T-helper 2 cell treated with Interferon-gamma antibody and Interleukin-4, amounts not matched to agents 5 μg/mL and 100 μg/mL, for 36 hours (primary cell): Measurements from ENCODE around the gene C5AR2.
"Not testable (repeated sequence)": the region's sequence is repeated elsewhere in the genome, so short reads cannot be mapped to it uniquely, and the experiment has no call there.

Experiments used
- DNase-seq: peaks from one replicate; pipeline ENCODE4 v3.0.0; 2021; ENCODE audit warnings: low spot score
- H3K27ac Mint-ChIP-seq: one replicate; pipeline ENCODE4 v1.8.0; 2021; ENCODE audit warnings: mild to moderate bottlenecking, mixed read lengths
- H3K27me3 Mint-ChIP-seq: one replicate; pipeline ENCODE4 v1.8.0; 2021; ENCODE audit warnings: low read depth, mixed read lengths
- H3K36me3 Mint-ChIP-seq: one replicate; pipeline ENCODE4 v1.8.0; 2021; ENCODE audit warnings: low read depth, mixed read lengths
- H3K4me1 Mint-ChIP-seq: one replicate; pipeline ENCODE4 v1.8.0; 2021; ENCODE audit warnings: low read depth, mixed read lengths
- H3K4me3 Mint-ChIP-seq: one replicate; pipeline ENCODE4 v1.8.0; 2022; ENCODE audit warnings: mild to moderate bottlenecking, moderate library complexity, mixed read lengths
- H3K9me3 Mint-ChIP-seq: one replicate; pipeline ENCODE4 v1.8.0; 2021; ENCODE audit warnings: mixed read lengths

C5AR2 gene

DNA sequence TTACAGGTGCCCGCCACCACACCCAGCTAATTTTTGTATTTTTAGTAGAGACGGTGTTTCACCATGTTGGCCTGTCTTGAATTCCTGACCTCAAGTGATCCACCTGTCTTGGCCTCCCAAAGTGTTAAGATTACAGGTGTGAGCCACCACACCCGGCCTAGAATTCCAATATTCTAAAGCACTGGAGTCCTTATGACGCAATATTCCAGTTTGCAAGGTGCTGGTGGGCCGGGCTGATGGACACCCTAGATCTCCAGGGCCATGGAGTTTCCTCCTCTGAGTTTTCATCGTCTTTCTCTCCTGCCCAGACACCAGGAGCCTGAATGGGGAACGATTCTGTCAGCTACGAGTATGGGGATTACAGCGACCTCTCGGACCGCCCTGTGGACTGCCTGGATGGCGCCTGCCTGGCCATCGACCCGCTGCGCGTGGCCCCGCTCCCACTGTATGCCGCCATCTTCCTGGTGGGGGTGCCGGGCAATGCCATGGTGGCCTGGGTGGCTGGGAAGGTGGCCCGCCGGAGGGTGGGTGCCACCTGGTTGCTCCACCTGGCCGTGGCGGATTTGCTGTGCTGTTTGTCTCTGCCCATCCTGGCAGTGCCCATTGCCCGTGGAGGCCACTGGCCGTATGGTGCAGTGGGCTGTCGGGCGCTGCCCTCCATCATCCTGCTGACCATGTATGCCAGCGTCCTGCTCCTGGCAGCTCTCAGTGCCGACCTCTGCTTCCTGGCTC lies 8.7 kb downstream of the C5AR2 start:
- H3K27ac Mint-ChIP-seq, result no peak overlapping the region
- no peaks in the 10 kb centered on the region for H3K9me3 Mint-ChIP-seq
- peaks cover 9% of the 10 kb centered on the region for H3K4me1 Mint-ChIP-seq
- no peak for DNase-seq
- no peak overlapping the region for H3K4me3 Mint-ChIP-seq
- no peaks in the 10 kb centered on the region for H3K36me3 Mint-ChIP-seq
- no peaks in the 10 kb centered on the region for H3K27me3 Mint-ChIP-seq

DNA sequence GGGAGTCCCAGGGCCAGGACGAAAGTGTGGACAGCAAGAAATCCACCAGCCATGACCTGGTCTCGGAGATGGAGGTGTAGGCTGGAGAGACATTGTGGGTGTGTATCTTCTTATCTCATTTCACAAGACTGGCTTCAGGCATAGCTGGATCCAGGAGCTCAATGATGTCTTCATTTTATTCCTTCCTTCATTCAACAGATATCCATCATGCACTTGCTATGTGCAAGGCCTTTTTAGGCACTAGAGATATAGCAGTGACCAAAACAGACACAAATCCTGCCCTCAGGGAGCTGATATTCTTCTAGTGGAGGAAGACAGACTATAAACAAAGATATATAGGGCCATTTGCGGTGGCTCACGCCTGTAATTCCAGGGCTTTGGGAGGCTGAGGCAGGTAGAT lies 9.8 kb downstream of the C5AR2 start:
- Mint-ChIP-seq H3K4me1 (peaks cover under 1% of the 10 kb centered on the region), H3K27ac (no peak overlapping the region), H3K9me3 (no peaks in the 10 kb centered on the region), H3K27me3 (no peaks in the 10 kb centered on the region), H3K36me3 (no peaks in the 10 kb centered on the region), H3K4me3 (no peak overlapping the region)
- no peak for DNase-seq

DNA sequence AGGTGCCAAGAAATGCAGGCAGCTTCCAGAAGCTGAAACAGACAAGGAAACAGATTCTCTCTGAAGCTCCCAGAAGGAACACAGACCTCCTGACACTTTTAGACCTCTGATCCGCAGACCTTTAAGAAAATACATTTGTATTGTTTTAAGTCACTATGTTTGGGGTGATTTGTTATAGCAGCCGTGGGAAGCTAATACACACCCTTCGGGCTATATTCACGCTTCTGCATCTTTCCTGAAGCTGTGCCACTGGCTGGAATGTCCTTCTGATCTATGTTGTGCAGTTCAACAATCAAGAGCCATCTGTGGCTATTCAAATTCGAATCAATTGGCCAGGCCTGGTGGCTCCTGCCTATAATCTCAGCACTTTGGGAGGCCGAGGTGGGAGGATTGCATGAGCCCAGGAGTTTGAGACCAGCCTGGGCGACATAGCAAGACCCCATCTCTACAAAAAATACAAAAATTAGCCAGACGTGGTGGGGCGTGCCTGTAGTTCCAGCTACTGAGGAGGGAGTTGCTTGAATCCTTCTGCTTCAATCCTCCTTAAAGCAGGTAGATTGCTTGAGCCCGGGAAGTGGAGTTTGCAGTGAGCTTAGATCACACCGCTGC lies 11.3 kb downstream of the C5AR2 start:
- Mint-ChIP-seq H3K27me3 (no peaks in the 10 kb centered on the region), H3K4me3 (no peak overlapping the region), H3K4me1 (no peaks in the 10 kb centered on the region), H3K36me3 (no peaks in the 10 kb centered on the region), H3K9me3 (no peaks in the 10 kb centered on the region), H3K27ac (no peak overlapping the region)
- DNase-seq, result no peak

DNA sequence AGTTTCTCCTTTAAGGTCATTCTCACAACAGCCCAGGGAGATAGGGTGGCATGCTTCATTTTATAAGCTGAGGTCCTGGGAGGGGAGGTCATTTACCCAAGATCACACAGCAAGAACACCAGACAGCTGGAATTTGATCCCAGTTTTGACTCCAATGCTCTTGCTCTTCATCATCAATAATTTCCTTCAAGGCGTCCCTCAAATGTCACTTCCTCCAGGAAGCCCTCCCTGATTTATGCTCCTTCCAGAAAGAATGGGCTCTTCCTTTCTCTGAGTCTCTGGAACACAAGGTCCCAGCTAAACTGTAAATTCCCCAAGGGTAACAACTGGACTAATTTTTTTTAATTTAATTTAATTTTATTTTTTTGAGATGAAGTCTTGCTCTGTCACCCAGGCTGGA lies 12.4 kb downstream of the C5AR2 start:
- Mint-ChIP-seq H3K4me1 (peaks cover 8% of the 10 kb centered on the region), H3K4me3 (no peak overlapping the region), H3K27ac (no peak overlapping the region), H3K9me3 (no peaks in the 10 kb centered on the region), H3K27me3 (peaks cover 2% of the 10 kb centered on the region), H3K36me3 (no peaks in the 10 kb centered on the region)
- DNase-seq, result no peak

DNA sequence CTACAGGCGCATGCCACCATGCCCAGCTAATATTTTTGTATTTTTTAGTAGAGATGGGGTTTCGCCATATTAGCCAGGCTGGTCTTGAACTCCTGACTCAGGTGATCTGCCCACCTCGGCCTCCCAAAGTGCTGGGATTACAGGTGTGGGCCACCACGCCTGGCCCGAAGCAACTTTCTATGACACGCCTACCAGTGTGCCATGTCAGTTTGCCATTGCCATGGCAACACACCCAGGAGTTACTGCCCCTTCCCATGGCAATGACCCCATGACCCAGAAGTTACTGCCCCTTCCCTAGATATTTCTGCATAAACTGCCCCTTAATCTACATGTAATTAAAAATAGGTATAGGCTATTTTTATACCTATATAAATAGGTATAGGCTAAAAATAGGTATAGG lies 14.0 kb downstream of the C5AR2 start:
- not testable (repeated sequence) for H3K36me3 Mint-ChIP-seq, DNase-seq, H3K4me3 Mint-ChIP-seq, H3K27me3 Mint-ChIP-seq, H3K27ac Mint-ChIP-seq, H3K9me3 Mint-ChIP-seq
- H3K4me1 Mint-ChIP-seq, result peaks cover 19% of the 10 kb centered on the region

DNA sequence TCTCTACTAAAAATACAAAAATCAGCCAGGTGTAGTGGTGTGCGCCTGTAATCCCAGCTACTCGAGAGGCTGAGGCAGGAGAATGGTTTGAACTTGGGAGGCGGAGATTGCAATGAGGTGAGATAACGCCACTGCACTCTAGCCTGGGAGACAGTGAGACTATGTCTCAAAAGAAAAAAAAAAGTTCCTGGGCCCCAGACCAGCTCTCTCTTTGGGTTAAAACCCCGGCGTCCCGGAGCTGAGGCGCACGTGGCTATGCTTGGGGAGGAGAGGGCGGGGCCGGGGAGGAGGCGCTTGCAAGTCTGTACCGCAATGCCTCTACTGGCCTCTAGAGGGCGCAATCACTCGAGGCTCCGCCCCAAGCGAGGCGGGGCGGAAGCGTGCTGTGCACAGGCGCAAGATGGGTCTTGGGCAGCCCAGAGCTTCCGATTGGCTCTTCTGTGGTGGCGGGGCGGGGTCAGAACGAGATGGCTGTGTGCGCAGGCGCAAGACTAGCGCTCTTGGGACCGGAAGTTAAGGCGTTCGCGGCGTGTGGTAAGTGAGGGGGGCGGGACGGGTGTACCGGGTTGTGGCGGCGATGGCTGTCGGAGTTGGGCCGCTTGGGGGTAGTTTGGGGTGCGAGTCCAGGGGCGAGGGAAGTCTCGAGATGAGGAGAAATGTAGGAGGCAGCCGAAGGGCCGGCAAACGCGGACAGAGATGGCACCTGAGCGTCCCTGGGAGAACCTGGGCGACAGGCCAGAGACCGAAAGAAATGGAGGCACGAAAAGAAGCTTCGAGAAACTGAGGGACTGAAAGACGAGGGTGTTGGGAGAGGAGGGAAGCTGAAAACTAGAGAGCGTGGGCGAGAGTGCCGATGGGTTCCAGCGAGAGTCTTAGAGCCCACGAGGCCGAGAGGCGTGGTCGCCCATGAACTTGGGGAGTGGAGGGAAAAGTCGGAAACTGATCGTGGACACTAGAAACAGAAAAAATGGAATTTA lies 17.1 kb downstream of the C5AR2 start, which contains the start of gene DHX34:
Gene DHX34 (plus strand): TSS at position 497 of the 977 bp plus-strand sequence. CDS start 3,716 bp downstream, outside the sequence.
- H3K4me3 Mint-ChIP-seq, result peak within 1 kb of the TSS; percentile 98
- DNase-seq, result peak; percentile 100
- peak within 1 kb of the TSS; percentile 94 for H3K27ac Mint-ChIP-seq
- peaks cover 2% of the 10 kb centered on the region for H3K27me3 Mint-ChIP-seq
- peaks cover 26% of the 10 kb centered on the region for H3K4me1 Mint-ChIP-seq
- H3K9me3 Mint-ChIP-seq, result no peaks in the 10 kb centered on the region
- peaks cover 13% of the 10 kb centered on the region for H3K36me3 Mint-ChIP-seq

DNA sequence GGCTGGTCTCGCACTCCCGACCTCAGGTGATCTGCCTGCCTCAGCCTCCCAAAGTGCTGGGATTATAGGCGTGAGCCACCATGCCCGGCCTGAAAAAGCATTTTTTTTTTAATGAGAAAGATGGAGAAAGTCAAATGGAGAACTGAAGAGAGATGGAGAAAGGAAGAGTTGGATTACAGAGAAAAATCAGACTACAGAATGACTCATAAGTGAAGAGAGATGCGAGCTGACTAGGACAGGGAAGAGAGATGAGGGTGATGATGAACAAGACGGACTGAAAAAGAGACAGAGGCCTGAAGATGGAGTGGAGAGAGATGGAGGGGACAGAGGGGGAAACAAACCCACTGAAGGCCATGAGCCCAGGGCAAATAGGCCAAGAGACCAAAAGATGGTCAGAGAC lies 18.7 kb downstream of the C5AR2 start:
- Mint-ChIP-seq H3K9me3 (no peaks in the 10 kb centered on the region), H3K36me3 (peaks cover 23% of the 10 kb centered on the region), H3K4me3 (peak overlapping the region; percentile 37), H3K4me1 (peaks cover 26% of the 10 kb centered on the region), H3K27me3 (peaks cover 2% of the 10 kb centered on the region), H3K27ac (peak overlapping the region; percentile 49)
- no peak for DNase-seq

DNA sequence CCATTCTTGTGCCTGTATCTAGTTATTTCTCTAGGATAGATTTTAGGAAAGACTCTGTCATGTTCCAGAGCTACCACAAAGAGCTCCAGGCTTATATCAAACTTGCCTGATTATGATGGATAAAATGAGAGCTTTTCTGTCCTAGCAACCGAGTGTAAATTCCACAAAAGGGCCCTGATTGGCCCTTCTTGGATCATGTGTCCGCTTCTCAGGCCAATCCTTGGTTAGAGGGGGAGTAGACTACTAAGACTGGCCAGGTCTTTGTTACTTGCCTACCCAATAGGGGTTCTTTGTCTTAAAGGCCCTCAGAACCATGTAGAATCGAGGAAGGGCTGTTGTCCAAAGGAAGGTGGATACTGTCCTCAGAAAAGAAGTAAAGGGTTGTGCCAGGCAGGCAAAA lies 19.6 kb downstream of the C5AR2 start:
- DNase-seq, result no peak
- Mint-ChIP-seq H3K4me1 (peaks cover 26% of the 10 kb centered on the region), H3K36me3 (peaks cover 31% of the 10 kb centered on the region), H3K27me3 (peaks cover 2% of the 10 kb centered on the region), H3K27ac (no peak overlapping the region), H3K9me3 (no peaks in the 10 kb centered on the region), H3K4me3 (peak overlapping the region; percentile 12)

DNA sequence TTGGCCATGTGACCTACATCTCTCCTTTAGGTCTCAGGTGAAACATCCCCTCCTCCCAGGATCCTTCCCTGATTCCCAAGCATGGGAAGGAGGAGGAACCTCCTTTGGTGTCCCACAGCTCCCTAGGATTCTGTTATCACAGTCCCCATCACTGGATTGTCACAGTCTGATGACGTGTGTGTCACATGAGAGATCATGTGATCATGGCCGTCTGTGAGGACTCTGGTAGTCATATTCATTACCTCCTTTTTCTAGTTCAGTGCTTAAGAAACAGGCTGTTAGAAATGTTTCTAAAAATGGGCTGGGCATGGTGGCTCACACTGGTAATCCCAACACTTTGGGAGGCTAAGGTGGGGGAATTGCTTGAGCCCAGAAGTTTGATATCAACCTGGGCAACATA lies 20.1 kb downstream of the C5AR2 start:
- H3K4me3 Mint-ChIP-seq, result no peak overlapping the region
- peaks cover 36% of the 10 kb centered on the region for H3K36me3 Mint-ChIP-seq
- H3K27ac Mint-ChIP-seq, result no peak overlapping the region
- H3K9me3 Mint-ChIP-seq, result no peaks in the 10 kb centered on the region
- peaks cover 2% of the 10 kb centered on the region for H3K27me3 Mint-ChIP-seq
- H3K4me1 Mint-ChIP-seq, result peaks cover 26% of the 10 kb centered on the region
- no peak for DNase-seq

DNA sequence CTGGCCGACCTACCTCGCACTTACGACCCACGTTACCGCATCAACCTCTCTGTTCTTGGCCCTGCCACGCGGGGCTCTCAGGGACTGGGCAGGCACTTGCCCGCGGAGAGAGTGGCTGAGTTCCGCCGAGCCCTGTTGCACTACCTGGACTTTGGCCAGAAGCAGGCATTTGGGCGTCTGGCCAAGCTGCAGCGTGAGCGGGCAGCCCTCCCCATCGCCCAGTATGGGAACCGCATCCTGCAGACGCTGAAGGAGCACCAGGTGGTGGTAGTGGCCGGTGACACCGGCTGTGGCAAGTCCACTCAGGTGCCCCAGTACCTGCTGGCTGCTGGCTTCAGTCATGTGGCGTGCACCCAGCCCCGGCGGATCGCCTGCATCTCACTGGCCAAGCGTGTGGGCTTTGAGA lies 21.3 kb downstream of the C5AR2 start:
- Mint-ChIP-seq H3K27me3 (peaks cover 2% of the 10 kb centered on the region), H3K4me1 (peaks cover 26% of the 10 kb centered on the region), H3K9me3 (no peaks in the 10 kb centered on the region), H3K27ac (no peak overlapping the region), H3K36me3 (peaks cover 48% of the 10 kb centered on the region), H3K4me3 (no peak overlapping the region)
- no peak for DNase-seq

DNA sequence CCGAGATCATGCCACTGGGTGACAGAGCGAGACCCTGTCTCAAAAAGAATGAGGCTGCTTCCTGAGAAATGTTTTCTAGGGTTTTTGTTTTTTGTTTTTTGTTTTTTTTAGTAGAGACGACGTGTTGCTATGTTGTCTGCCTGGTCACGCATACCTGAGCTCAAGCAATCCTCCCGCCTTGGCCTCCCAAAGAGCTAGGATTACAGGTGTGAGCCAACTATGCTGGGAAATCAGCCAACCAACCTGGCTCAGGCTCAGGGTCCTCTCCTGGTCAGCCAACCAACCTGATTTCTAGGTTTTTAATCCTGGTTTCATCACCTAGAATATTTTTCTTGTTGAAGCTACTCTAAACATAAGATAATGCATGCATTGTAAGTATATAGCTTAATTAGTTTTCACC lies 24.9 kb downstream of the C5AR2 start:
- H3K27ac Mint-ChIP-seq, result no peak overlapping the region
- peaks cover 60% of the 10 kb centered on the region for H3K36me3 Mint-ChIP-seq

DNA sequence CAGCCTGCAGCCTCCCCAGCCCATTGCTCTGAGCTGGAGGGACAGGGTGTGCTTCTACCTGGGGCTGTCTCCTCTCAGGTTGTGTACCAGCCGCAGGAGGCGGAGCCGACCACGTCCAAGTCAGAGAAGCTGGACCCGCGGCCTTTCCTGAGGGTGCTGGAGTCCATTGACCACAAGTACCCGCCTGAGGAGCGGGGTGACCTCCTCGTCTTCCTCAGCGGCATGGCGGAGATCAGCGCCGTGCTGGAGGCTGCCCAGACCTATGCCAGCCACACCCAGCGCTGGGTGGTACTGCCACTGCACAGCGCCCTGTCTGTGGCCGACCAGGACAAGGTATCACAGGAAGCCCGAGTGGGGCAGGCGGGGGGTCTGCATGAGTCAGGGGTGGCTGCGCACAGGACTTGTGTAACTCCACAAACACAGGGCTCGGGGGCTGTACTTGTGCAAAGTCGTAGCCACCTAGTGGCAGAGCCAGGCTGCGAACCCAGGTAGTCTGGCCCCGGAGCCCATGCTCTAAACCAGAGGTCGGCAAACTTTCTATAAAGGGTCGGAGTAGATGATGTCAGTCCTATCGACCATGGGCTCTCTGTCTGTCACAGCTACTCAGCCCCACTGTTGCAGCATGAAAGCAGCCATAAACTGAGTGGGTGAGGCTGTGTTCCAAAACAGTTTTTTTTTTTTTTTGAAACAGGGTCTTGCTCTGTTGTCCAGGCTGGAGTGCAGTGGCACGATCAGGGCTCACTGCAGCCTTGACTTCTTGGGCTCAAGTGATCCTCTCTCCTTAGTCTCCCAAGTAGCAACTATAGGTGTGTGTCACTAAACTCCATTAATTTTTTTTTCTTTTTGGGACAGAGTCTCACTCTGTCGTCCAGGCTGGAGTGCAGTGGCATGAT lies 26.1 kb downstream of the C5AR2 start:
- no peaks in the 10 kb centered on the region for H3K27me3 Mint-ChIP-seq
- peaks cover 57% of the 10 kb centered on the region for H3K36me3 Mint-ChIP-seq
- no peak for DNase-seq
- H3K4me1 Mint-ChIP-seq, result no peaks in the 10 kb centered on the region
- no peaks in the 10 kb centered on the region for H3K9me3 Mint-ChIP-seq
- no peak overlapping the region for H3K27ac Mint-ChIP-seq
- H3K4me3 Mint-ChIP-seq, result no peak overlapping the region

More for the DNA sequence above, 24.9 kb downstream of the C5AR2 start:
- no peak overlapping the region for H3K4me3 Mint-ChIP-seq
- peaks cover 1% of the 10 kb centered on the region for H3K4me1 Mint-ChIP-seq
- no peak for DNase-seq
- no peaks in the 10 kb centered on the region for H3K27me3 Mint-ChIP-seq
- H3K9me3 Mint-ChIP-seq, result no peaks in the 10 kb centered on the region

DNA sequence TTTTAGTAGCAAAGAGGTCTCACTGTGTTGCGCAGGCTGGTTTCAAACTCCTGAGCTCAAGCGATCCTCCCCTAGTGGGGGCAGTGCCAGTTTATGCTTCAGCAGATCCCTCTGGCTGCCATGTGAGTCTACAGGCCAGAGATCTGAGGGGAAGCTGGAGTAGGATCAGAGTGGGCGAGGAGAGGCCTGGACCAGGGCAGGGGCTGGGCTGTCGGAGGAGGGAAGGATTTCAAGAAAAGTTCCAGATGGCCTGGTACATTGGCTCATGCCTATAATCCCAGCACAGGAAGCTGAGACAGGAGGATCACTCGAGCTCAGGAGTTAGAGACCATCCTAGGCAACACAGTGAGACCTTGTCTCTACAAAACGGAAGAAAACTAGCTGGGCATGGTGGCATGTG lies 27.0 kb downstream of the C5AR2 start:
- no peaks in the 10 kb centered on the region for H3K4me1 Mint-ChIP-seq
- H3K36me3 Mint-ChIP-seq, result peaks cover 55% of the 10 kb centered on the region
- no peaks in the 10 kb centered on the region for H3K9me3 Mint-ChIP-seq
- H3K4me3 Mint-ChIP-seq, result no peak overlapping the region
- no peaks in the 10 kb centered on the region for H3K27me3 Mint-ChIP-seq
- no peak for DNase-seq
- H3K27ac Mint-ChIP-seq, result no peak overlapping the region
